Kidney epithelial cell (primary cell): ENCODE data around the gene MPL. TPM values are rescaled to one million over a fixed set of nuclear protein-coding genes. Genes with fewer than 3 reads are reported as not detected.
"Not testable (repeated sequence)": the region's sequence is repeated elsewhere in the genome, so short reads cannot be mapped to it uniquely, and the experiment has no call there.

Experiments
- DNase-seq: peaks from one replicate; pipeline ENCODE4 v3.0.0-alpha.2; 2010; ENCODE audit warnings: low read depth
- H3K27me3 ChIP-seq: 2 replicates; pipeline ENCODE4 v1.6.0; 2011; ENCODE audit warnings: low read length; ENCODE audit not compliant: control insufficient read depth, insufficient read depth
- H3K36me3 ChIP-seq: 2 replicates; pipeline ENCODE4 v1.5.1; 2011; ENCODE audit warnings: low read length; ENCODE audit not compliant: control insufficient read depth, insufficient read depth
- H3K4me3 ChIP-seq: 2 replicates; pipeline ENCODE4 v1.5.1; 2011; ENCODE audit warnings: low read depth, mild to moderate bottlenecking, control low read depth, low read length
- CTCF ChIP-seq: IDR thresholded peaks from 2 replicates; pipeline ENCODE4 v1.5.1; 2011; ENCODE audit warnings: mild to moderate bottlenecking, moderate library complexity, low read length, control low read depth, inconsistent platforms; ENCODE audit not compliant: insufficient read depth, poor library complexity, severe bottlenecking
- total RNA-seq: library from RNA; depleted of rRNA; stranded (reverse); fragments of >200 nt; gene quantifications from 2 replicates; pipeline ENCODE4 v1.2.3, GENCODE V29; 2015

The MPL gene
- total RNA-seq, 1 donor from 2014 or later, result not detected

- TF ChIP-seq CTCF, result no peak
- H3K4me3 ChIP-seq, result peak within 1 kb of the TSS; percentile 81
- peak; percentile 63 for DNase-seq
- H3K36me3 ChIP-seq, result peaks cover 3% of the 10 kb centered on the region
- no peaks in the 10 kb centered on the region for H3K27me3 ChIP-seq
These were observed 52.0 kb downstream of the MPL start, which contains the start of the genes MED8 and SZT2 for GRCh38 chr1:43389326-43390313. Gene MED8, minus strand, starts transcription at chr1:43389800. Its CDS starts 36 bp downstream, at chr1:43389764. Gene SZT2, plus strand, starts transcription at chr1:43389899. Its CDS starts 70 bp downstream, at chr1:43389969.

- no peaks in the 10 kb centered on the region for H3K27me3 ChIP-seq
- H3K36me3 ChIP-seq, result no peaks in the 10 kb centered on the region
- DNase-seq, result no peak
- H3K4me3 ChIP-seq, result no peak overlapping the region
- TF ChIP-seq CTCF, result no peak
These were observed 55.1 kb downstream of the MPL start for GRCh38 chr1:43392702-43393101.

GRCh38 chr1:43395523-43395922 is 57.9 kb downstream of the MPL start:
- H3K4me3 ChIP-seq, result no peak overlapping the region

GRCh38 chr1:43396059-43396458 is 58.4 kb downstream of the MPL start:
- DNase-seq, result no peak
- no peaks in the 10 kb centered on the region for H3K36me3 ChIP-seq
- H3K4me3 ChIP-seq, result no peak overlapping the region
- no peaks in the 10 kb centered on the region for H3K27me3 ChIP-seq
- no peak for TF ChIP-seq CTCF

More at GRCh38 chr1:43395523-43395922, 57.9 kb downstream of the MPL start:
- no peaks in the 10 kb centered on the region for H3K36me3 ChIP-seq
- no peak for TF ChIP-seq CTCF
- DNase-seq, result no peak
- H3K27me3 ChIP-seq, result no peaks in the 10 kb centered on the region

- H3K36me3 ChIP-seq, result no peaks in the 10 kb centered on the region
- no peak for DNase-seq
- H3K4me3 ChIP-seq, result no peak overlapping the region
- H3K27me3 ChIP-seq, result no peaks in the 10 kb centered on the region
- TF ChIP-seq CTCF, result no peak
These were observed 60.6 kb downstream of the MPL start for GRCh38 chr1:43398227-43398626.

GRCh38 chr1:43400441-43400840 is 62.8 kb downstream of the MPL start:
- not testable (repeated sequence) for H3K4me3 ChIP-seq, DNase-seq, H3K27me3 ChIP-seq

More at GRCh38 chr1:43400441-43400840, 62.8 kb downstream of the MPL start:
- H3K36me3 ChIP-seq, result not testable (repeated sequence)
